ENCODE results near the gene OR4F6.

OR4F6 gene

GRCh38 chr15:101804941-101805340, 1.6 kb downstream of the OR4F6 start:
- DNase-seq: no peak

- DNase-seq: no peak
These were observed 2.5 kb downstream of the OR4F6 start for GRCh38 chr15:101805605-101806345.

- DNase-seq: no peak
These were observed 4.1 kb downstream of the OR4F6 start for GRCh38 chr15:101807345-101807945.

- no peak for DNase-seq
These were observed 4.9 kb downstream of the OR4F6 start for GRCh38 chr15:101808201-101808600.

- no peak for DNase-seq
These were observed 7.1 kb downstream of the OR4F6 start for GRCh38 chr15:101810456-101810855.

- DNase-seq: no peak
These were observed 7.6 kb downstream of the OR4F6 start for GRCh38 chr15:101810876-101811275.

- DNase-seq: no peak
These were observed 8.6 kb downstream of the OR4F6 start, which contains the start of gene OR4F15 for GRCh38 chr15:101811902-101812301. Gene OR4F15 (plus strand): TSS chr15:101812202. CDS start chr15:101818187, 5,985 bp downstream.

- no peak for DNase-seq
These were observed 10.7 kb downstream of the OR4F6 start for GRCh38 chr15:101813803-101814534.

GRCh38 chr15:101820781-101821180, 17.5 kb downstream of the OR4F6 start:
- no peak for DNase-seq

GRCh38 chr15:101827257-101827656, 23.9 kb downstream of the OR4F6 start:
- no peak for DNase-seq

GRCh38 chr15:101828774-101829173, 25.5 kb downstream of the OR4F6 start:
- no peak for DNase-seq

- DNase-seq: no peak
These were observed 38.3 kb downstream of the OR4F6 start for GRCh38 chr15:101841656-101842055.

- DNase-seq: no peak
These were observed 41.6 kb downstream of the OR4F6 start for GRCh38 chr15:101844916-101845315.

GRCh38 chr15:101852356-101852755, 49.0 kb downstream of the OR4F6 start:
- DNase-seq: no peak
